B cell (primary cell): Measurements from ENCODE around the gene HOXA1. TPM values are rescaled to one million over a fixed set of nuclear protein-coding genes. Genes with fewer than 3 reads are reported as not detected.

Source experiments
- ATAC-seq: fragments of 200-7000 bp; cut with Tn5 transposase; one replicate; pipeline ENCODE4 v1.10.0; 2021; ENCODE audit warnings: low read depth, mild to moderate bottlenecking, moderate number of reproducible peaks, moderate library complexity
- CTCF ChIA-PET: fragments of 350-600 bp; sonication (Branson Sonifier 250); formaldehyde crosslinking; loops from one replicate; lab custom pipeline; 2021; ENCODE audit warnings: antibody characterized with exemption, inconsistent platforms; lab: Charles Lee
- POLR2A ChIA-PET: fragments of 350-600 bp; sonication (Branson Sonifier 250); formaldehyde crosslinking; loops from one replicate; lab custom pipeline; 2021; ENCODE audit warnings: antibody characterized with exemption; lab: Charles Lee
- DNase-seq: peaks from one replicate; pipeline ENCODE4 v3.0.0; 2013
- H2AFZ ChIP-seq: 2 replicates; pipeline ENCODE4 v1.6.1; 2012; ENCODE audit warnings: mild to moderate bottlenecking, low read depth, low read length; ENCODE audit not compliant: insufficient read depth, poor library complexity, severe bottlenecking
- H3K27ac ChIP-seq, 2 donors: 1 replicate in 1 of 2; 2 replicates in 1 of 2; pipeline ENCODE4 v1.5.1; 2012 to 2013; ENCODE audit warnings: low read length in 2 of 2, mild to moderate bottlenecking in 2 of 2, moderate library complexity in 1 of 2
- H3K27me3 ChIP-seq, 4 experiments: fragments of 200-600 bp in 1 of 4; sonication (generic) in 1 of 4; replicated peaks in 1 of 4; 1 replicate in 2 of 4; 2 replicates in 2 of 4; pipeline versions ENCODE4 v1.6.1 to v1.7.0; 2013 to 2016; ENCODE audit warnings: low read length in 3 of 4, mild to moderate bottlenecking in 2 of 4, mixed read lengths in 1 of 4, moderate library complexity in 1 of 4; ENCODE audit not compliant: insufficient read depth in 4 of 4, control insufficient read depth in 3 of 4; ENCODE audit errors: control extremely low read depth in 1 of 4
- H3K36me3 ChIP-seq, 2 experiments: replicated peaks in 1 of 2; 1 replicate in 1 of 2; 2 replicates in 1 of 2; pipeline versions ENCODE4 v1.6.1 to v1.7.1; 2013; ENCODE audit warnings: low read length in 1 of 2; ENCODE audit not compliant: insufficient read depth in 2 of 2, control insufficient read depth in 1 of 2; ENCODE audit errors: control extremely low read depth in 1 of 2, extremely low read depth in 1 of 2
- H3K4me1 ChIP-seq, 2 donors: fragments of 200-600 bp in 1 of 2; sonication (generic) in 1 of 2; 1 replicate in 1 of 2; 2 replicates in 1 of 2; pipeline versions ENCODE4 v1.5.1 to v1.6.1; 2013 to 2017; ENCODE audit warnings: low read length in 2 of 2; ENCODE audit not compliant: control insufficient read depth in 2 of 2, insufficient read depth in 2 of 2
- H3K4me2 ChIP-seq: replicated peaks from 2 replicates; pipeline ENCODE3; 2012; ENCODE audit warnings: mild to moderate bottlenecking, low read depth, low read length; ENCODE audit not compliant: poor library complexity, severe bottlenecking
- H3K4me3 ChIP-seq, 5 experiments: fragments of 200-600 bp in 1 of 5; sonication (generic) in 1 of 5; 1 replicate in 3 of 5; 2 replicates in 2 of 5; pipeline versions ENCODE4 v1.5.1 to v1.7.0; 2011 to 2016; ENCODE audit warnings: low read length in 4 of 5, mild to moderate bottlenecking in 4 of 5, low read depth in 2 of 5, control low read depth in 1 of 5, moderate library complexity in 1 of 5; ENCODE audit not compliant: insufficient read depth in 1 of 5; ENCODE audit errors: control extremely low read depth in 1 of 5, extremely low read depth in 1 of 5
- H3K79me2 ChIP-seq: fragments of 200-600 bp; sonication (generic); one replicate; pipeline ENCODE4 v1.6.0; 2016; ENCODE audit warnings: low read length; ENCODE audit not compliant: control insufficient read depth, insufficient read depth
- H3K9ac ChIP-seq: fragments of 200-600 bp; sonication (generic); 2 replicates; pipeline ENCODE4 v1.6.1; 2017; ENCODE audit warnings: mild to moderate bottlenecking, low read length, moderate library complexity
- H3K9me3 ChIP-seq, 3 donors: one replicate each; pipeline versions ENCODE4 v1.6.1 to v1.7.1; 2013; ENCODE audit warnings: low read length in 2 of 3; ENCODE audit not compliant: control insufficient read depth in 2 of 3, insufficient read depth in 1 of 3; ENCODE audit errors: control extremely low read depth in 1 of 3
- H4K20me1 ChIP-seq: 2 replicates; pipeline ENCODE4 v1.6.0; 2012; ENCODE audit warnings: mild to moderate bottlenecking, low read length; ENCODE audit not compliant: insufficient read depth, control insufficient read depth, poor library complexity, severe bottlenecking
- H3K27ac Mint-ChIP-seq: one replicate; pipeline ENCODE4 v1.8.0; 2021; ENCODE audit warnings: mixed read lengths
- H3K27me3 Mint-ChIP-seq: one replicate; pipeline ENCODE4 v1.8.0; 2021; ENCODE audit warnings: mixed read lengths
- H3K4me1 Mint-ChIP-seq: one replicate; pipeline ENCODE4 v1.8.0; 2021; ENCODE audit warnings: mixed read lengths
- H3K4me3 Mint-ChIP-seq: one replicate; pipeline ENCODE4 v1.8.0; 2021; ENCODE audit warnings: mixed read lengths
- H3K9me3 Mint-ChIP-seq: one replicate; pipeline ENCODE4 v1.8.0; 2022; ENCODE audit warnings: mixed read lengths; ENCODE audit not compliant: insufficient read depth
- CTCF ChIP-seq: fragments of 200-600 bp; IDR thresholded peaks from one replicate; pipeline ENCODE4 v1.8.0; 2022; ENCODE audit warnings: antibody characterized with exemption, mild to moderate bottlenecking
- EZH2 ChIP-seq: IDR thresholded peaks from 2 replicates; pipeline ENCODE4 v1.6.1; 2012; ENCODE audit warnings: borderline replicate concordance, low read depth, mild to moderate bottlenecking, moderate library complexity, low read length; ENCODE audit not compliant: insufficient read depth, poor library complexity, severe bottlenecking
- WGBS: methylation state at CpG from one replicate; pipeline ENCODE4 v1.1.5; 2013; ENCODE audit warnings: missing lambda C conversion rate; ENCODE audit not compliant: insufficient coverage; 5-methylcytosine and 5-hydroxymethylcytosine counted together
- intact Hi-C: fragments of 100-400 bp; cut with micrococcal nuclease; formaldehyde crosslinking; loops from one replicate; pipeline ENCODE4 v1.10.0; 2022
- polyA plus RNA-seq: library from polyadenylated mRNA; depleted of rRNA; stranded (reverse); fragments of >200 nt; gene quantifications from 2 replicates; pipeline ENCODE4 v1.2.3, GENCODE V29; 2012
- total RNA-seq, 2 donors: library from RNA; stranded (reverse); fragments of 120-200 nt in 1 of 2; gene quantifications; 1 replicate in 1 of 2; 2 replicates in 1 of 2; pipeline versions ENCODE4 v1.2.3 to v1.2.4, GENCODE V29; 2013 to 2022

The HOXA1 gene
- total and polyA plus RNA-seq, 2 donors (not counting 1 experiment from before 2014, with no cell fraction given), result 0.13 to 0.37 TPM

GRCh38 chr7:27116031-27116961 lies 20.5 kb upstream of the HOXA1 start:
- no peaks in the 10 kb centered on the region for H3K79me2 ChIP-seq
- no peaks in the 10 kb centered on the region for H3K9me3 Mint-ChIP-seq
- H3K4me2 ChIP-seq, result no peak overlapping the region
- H3K4me3 Mint-ChIP-seq, result no peak overlapping the region
- DNase-seq (no peak), ATAC-seq (no peak)
- no peaks in the 10 kb centered on the region for H4K20me1 ChIP-seq
- H3K27me3 Mint-ChIP-seq, result peaks cover 15% of the 10 kb centered on the region
- no peaks in the 10 kb centered on the region for H3K4me1 ChIP-seq
- no peaks in the 10 kb centered on the region for H3K36me3 ChIP-seq
- no peak overlapping the region for H2AFZ ChIP-seq
- no peak for TF ChIP-seq EZH2
- no peak for TF ChIP-seq CTCF
- no peak overlapping the region for H3K4me3 ChIP-seq
- no peak overlapping the region for H3K27ac Mint-ChIP-seq
- no peaks in the 10 kb centered on the region for H3K4me1 Mint-ChIP-seq
- intact Hi-C loops, result no loop called here
- H3K9ac ChIP-seq, result no peak overlapping the region
- H3K27me3 ChIP-seq, result peaks cover 0 to 7% (median 0%) of the 10 kb centered on the region in 4 experiments
- 95% methylated on average over 14 of the region's 20 CpGs for WGBS
- CTCF ChIA-PET, result interaction anchor here (1.4 kb wide), 1 partner anchor 8 kb away, joined by 4 read pairs; no protein-coding TSS in a partner anchor
- no peak overlapping the region for H3K27ac ChIP-seq
- POLR2A ChIA-PET, result no interaction called here
- H3K9me3 ChIP-seq, result no peaks in the 10 kb centered on the region
